GM11168 (cell line): ENCODE data around the gene MTARC2.

Source experiments
- in situ Hi-C: fragments of 300-500 bp; cut with MboI; formaldehyde crosslinking; loops from one replicate; pipeline ENCODE4 v1.12.0; 2022; ENCODE audit warnings: low sequenced_read_pairs; ENCODE audit not compliant: unreplicated experiment

MTARC2 gene

DNA sequence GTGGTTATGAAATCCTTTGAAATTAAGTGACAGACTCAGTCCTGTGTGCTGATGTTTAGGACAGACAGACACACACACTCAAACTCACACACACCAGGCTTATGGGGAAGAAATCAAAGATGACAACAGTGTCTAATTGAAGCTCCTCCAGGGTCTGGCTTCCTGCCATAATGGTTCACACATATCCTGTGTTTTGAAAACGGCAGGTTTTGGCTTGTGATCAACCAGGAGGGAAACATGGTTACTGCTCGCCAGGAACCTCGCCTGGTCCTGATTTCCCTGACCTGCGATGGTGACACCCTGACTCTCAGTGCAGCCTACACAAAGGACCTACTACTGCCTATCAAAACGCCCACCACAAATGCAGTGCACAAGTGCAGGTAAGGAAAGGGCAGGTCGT, 43.2 kb downstream of the MTARC2 start:
- in situ Hi-C loops, result loop anchor here (25.0 kb wide), 1 partner anchor 504 kb away; no protein-coding TSS in a partner anchor

- in situ Hi-C loops, result loop anchor here (25.0 kb wide), 1 partner anchor 505 kb away; no protein-coding TSS in a partner anchor
Observed at GRCh38 chr1:220791956-220792355, 43.8 kb downstream of the MTARC2 start.

GRCh38 chr1:220796530-220796929, 48.4 kb downstream of the MTARC2 start:
- in situ Hi-C loops, result loop anchor here (25.0 kb wide), 1 partner anchor 509 kb away; no protein-coding TSS in a partner anchor

GRCh38 chr1:220797044-220797443, 48.9 kb downstream of the MTARC2 start:
- in situ Hi-C loops, result loop anchor here (25.0 kb wide), 1 partner anchor 510 kb away; no protein-coding TSS in a partner anchor

DNA sequence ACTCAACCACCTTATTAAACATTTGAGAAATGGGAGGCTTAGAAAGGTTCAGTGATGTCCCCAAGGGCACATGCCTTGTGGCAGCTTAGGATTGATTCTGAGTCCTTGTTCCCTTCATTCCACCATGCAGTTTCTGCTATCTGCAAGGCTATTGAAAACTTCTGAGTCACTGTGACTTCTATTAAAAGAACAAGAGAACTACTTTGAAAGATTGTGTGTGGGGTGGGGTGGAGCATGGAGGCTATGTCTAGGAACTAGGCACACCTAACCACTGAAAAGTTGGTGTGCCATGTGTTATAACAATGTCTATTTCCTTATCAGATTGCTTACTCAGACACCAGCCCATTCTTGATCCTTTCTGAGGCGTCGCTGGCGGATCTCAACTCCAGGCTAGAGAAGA, 49.4 kb downstream of the MTARC2 start:
- in situ Hi-C loops, result loop anchor here (25.0 kb wide), 1 partner anchor 510 kb away; no protein-coding TSS in a partner anchor

DNA sequence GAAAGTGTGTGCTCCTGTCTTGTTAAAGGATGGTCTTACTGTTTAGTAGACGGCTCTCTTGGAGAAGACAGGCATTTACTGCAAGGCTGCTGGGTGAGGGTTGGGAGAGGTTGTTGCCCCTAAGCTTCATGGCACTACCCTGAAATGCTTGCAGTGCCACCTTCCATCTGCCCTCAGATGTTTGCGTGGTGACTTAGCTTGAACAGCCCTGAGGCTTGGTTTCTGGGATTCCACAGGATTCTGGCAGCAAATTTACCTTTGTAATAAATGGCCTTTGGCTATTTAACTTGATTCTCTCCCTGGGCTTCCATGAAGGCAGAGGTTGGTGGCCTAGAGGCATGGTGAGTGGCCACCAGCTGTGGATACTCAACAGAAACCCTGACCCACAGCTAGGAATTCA, 50.2 kb downstream of the MTARC2 start:
- in situ Hi-C loops, result loop anchor here (25.0 kb wide), 1 partner anchor 511 kb away; no protein-coding TSS in a partner anchor

- in situ Hi-C loops, result no loop called here
Observed at GRCh38 chr1:220800262-220800661, 52.1 kb downstream of the MTARC2 start.

- in situ Hi-C loops, result no loop called here
Observed at GRCh38 chr1:220803401-220804201, 55.5 kb downstream of the MTARC2 start.

GRCh38 chr1:220804202-220804586, 56.1 kb downstream of the MTARC2 start:
- in situ Hi-C loops, result no loop called here

DNA sequence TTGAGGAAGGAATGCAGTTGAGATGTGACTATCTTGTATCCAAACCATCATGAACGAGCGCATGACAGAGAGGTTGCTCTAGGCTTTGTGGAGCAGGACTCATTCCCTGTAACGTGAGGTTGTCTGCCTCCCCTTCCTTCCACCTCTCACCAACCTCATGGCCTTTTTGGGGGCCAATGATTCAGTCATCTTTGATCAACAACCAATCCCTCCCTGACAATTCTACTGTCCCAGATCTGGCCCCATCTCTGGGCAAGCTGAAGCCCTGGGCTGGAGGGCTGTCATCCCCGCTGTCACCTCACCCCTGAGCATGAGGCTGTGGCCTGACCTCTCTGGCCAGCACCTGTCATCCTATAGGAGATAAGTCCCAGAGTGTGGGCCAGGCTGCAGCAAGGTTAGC, 58.3 kb downstream of the MTARC2 start:
- in situ Hi-C loops, result no loop called here

DNA sequence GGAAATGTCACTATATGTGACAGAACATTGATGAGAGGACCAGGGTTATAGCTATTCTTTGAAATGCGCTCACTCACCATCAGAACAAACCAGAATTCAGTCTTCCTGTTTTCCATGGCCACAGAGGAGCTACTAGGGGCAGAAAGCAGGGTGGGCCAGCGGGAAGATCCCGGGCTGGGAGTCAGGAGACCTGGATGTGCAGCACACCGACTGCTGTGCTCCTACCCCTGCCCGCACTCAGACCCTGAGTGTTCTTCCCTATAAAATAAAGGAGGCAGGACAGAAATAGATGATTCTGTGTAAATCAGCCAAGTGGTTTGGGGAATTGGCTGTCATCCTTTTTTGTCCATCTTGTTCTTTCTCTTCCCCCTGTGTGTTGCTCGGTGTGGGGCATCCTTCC, 59.6 kb downstream of the MTARC2 start:
- in situ Hi-C loops, result no loop called here

GRCh38 chr1:220808345-220809186, 60.4 kb downstream of the MTARC2 start:
- in situ Hi-C loops, result no loop called here

GRCh38 chr1:220809187-220809550, 61.0 kb downstream of the MTARC2 start:
- in situ Hi-C loops, result no loop called here

DNA sequence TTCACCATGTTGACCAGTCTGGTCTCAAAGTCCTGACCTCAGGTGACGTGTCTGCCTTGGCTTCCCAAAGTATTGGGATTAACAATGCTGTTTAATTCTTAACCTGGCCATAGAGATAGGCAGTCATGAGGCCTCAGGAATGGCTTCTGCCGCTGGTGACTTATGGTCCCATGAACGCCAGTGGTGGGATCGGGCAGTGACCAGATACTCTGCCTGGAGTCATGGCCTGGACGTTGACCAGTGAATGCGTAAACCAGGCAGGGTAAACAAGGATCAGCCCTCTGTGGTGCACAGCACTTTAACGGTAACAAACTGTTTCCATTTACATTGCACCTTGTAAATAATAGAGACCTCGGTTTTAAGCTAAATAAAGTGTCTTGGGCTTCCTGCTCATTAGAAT, 61.6 kb downstream of the MTARC2 start:
- in situ Hi-C loops, result no loop called here

DNA sequence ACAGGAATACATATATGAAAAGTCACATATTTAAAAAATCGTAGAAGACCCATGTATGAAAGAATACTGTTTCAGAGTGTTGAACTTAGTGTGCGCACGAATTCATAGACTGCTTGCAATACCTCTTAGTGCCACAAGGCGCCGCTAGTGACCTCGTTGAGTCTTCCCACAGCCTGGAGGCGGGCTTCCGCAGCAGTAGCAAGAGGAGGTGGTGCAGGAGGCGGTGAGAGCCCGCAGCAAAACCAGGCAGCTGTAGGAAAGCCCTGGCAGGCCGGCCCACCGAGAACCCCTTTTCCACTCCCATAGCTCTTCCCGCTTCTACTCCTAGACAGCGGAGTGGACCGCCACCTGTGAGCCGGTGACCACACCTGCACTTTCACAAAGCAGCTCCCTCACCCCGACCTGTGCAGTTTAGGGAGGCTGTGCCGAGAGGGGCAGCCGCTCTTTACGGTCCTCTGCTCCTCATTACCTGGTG, 62.1 kb downstream of the MTARC2 start:
- in situ Hi-C loops, result no loop called here

DNA sequence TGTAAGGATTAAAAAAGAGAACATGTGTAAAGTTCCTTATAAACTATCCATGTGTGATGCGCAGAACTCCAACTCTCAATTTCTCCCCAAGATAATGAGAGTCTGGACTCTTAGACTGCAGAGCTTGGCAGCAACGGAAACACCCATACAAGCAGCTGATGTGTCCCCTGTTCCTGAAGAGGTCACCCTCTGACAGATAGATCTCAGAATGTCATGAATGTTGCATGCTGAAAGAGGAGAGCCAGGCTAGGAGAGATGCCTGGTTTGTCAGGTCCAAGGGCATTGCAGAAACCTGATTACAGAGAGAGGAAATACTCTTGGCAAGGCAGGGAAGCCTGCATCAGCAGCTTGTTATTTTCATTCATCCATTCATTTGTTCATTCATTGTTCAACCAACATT, 62.8 kb downstream of the MTARC2 start:
- in situ Hi-C loops, result no loop called here

DNA sequence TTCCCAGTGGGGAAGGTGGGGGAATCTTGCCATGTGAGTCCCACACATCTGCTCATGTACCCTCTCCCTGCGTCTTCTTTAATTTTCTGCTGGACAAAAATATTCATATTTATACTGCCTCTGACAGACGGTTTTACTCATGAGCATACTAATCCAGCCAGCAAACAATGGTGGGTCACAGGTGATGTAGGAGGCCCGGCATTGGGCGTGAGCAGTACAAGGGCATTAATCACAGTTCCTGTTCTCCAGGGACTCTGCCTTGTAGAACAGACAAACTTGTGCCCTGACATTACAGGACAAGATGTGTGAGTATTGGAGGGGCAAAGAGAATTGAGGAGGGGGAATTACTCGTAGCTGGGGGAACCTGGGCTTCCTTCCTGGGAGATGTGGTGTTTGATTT, 63.6 kb downstream of the MTARC2 start:
- in situ Hi-C loops, result no loop called here

- in situ Hi-C loops, result no loop called here
Observed at GRCh38 chr1:220812308-220812707, 64.2 kb downstream of the MTARC2 start.

- in situ Hi-C loops, result no loop called here
Observed at GRCh38 chr1:220813013-220813412, 64.9 kb downstream of the MTARC2 start.

- in situ Hi-C loops, result no loop called here
Observed at GRCh38 chr1:220815409-220815808, 67.3 kb downstream of the MTARC2 start.

- in situ Hi-C loops, result no loop called here
Observed at GRCh38 chr1:220817907-220818306, 69.8 kb downstream of the MTARC2 start.
